ENCODE measurements around the gene ZNF579. TPM values are rescaled to one million over a fixed set of nuclear protein-coding genes. Genes with fewer than 3 reads are reported as not detected.

Gene ZNF579
- total RNA-seq, 1 experiment from 2014 or later = 19.9 TPM

- H2BK15ac ChIP-seq (ENCODE audit: low read depth, low read length) = no peak overlapping the region
- H3K9ac ChIP-seq (ENCODE audit: extremely low read depth, insufficient read length, low read length) = no peak overlapping the region
- H3K9me3 ChIP-seq (ENCODE audit: control insufficient read depth, low read depth, low read length) = no peaks in the 10 kb centered on the region
- no peaks in the 10 kb centered on the region for H3K27me3 ChIP-seq (ENCODE audit: insufficient read depth, low read length)
- no peak overlapping the region for H4K91ac ChIP-seq (ENCODE audit: insufficient read length, low read depth, low read length)
- no peak overlapping the region for H3K18ac ChIP-seq (ENCODE audit: insufficient read length, low read depth, low read length)
- no peak overlapping the region for H3K27ac ChIP-seq (ENCODE audit: insufficient read length, low read depth, low read length)
- H3K23me2 ChIP-seq (ENCODE audit: insufficient read length, low read depth, low read length, poor library complexity, severe bottlenecking) = no peaks in the 10 kb centered on the region
- H3K4me1 Mint-ChIP-seq = peaks cover 8 to 14% of the 10 kb centered on the region in 2 experiments
- no peak for TF ChIP-seq CTCF (conservative IDR thresholded peaks at IDR 0.05)
- no peaks in the 10 kb centered on the region for H3K79me1 ChIP-seq (ENCODE audit: insufficient read depth, low read depth, low read length, poor library complexity, severe bottlenecking)
- DNase-seq = no peak
- H3K27me3 Mint-ChIP-seq (ENCODE audit: low read depth) = peaks cover 5% of the 10 kb centered on the region
- no peak overlapping the region for H3K4ac ChIP-seq (ENCODE audit: low read depth, low read length)
- H4K20me1 ChIP-seq (ENCODE audit: control insufficient read depth, insufficient read depth, insufficient read length) = no peaks in the 10 kb centered on the region
- no peak overlapping the region for H4K8ac ChIP-seq (replicated peaks; ENCODE audit: insufficient read length, low read depth, low read length)
- H3K4me3 Mint-ChIP-seq = no peak overlapping the region
- H3K23ac ChIP-seq (ENCODE audit: insufficient read length, low read depth, low read length) = no peak overlapping the region
- H3K27ac Mint-ChIP-seq = no peak overlapping the region
- H2BK5ac ChIP-seq (ENCODE audit: insufficient read length, low read length) = no peak overlapping the region
- no peak overlapping the region for H2AFZ ChIP-seq (ENCODE audit: low read length)
- no peak overlapping the region for H2BK120ac ChIP-seq (ENCODE audit: low read depth, low read length, poor library complexity, severe bottlenecking)
- no peak overlapping the region for H3K56ac ChIP-seq (ENCODE audit: insufficient read length, low read depth, low read length)
- H2BK20ac ChIP-seq (ENCODE audit: low read depth, low read length, poor library complexity, severe bottlenecking) = no peak overlapping the region
- H3K9me3 Mint-ChIP-seq = no peaks in the 10 kb centered on the region; a peak in 1 of 5 replicates
- no peak overlapping the region for H3T11ph ChIP-seq (ENCODE audit: low read length)
- no peaks in the 10 kb centered on the region for H3K4me1 ChIP-seq (ENCODE audit: insufficient read depth, low read length)
- no peak overlapping the region for H2BK12ac ChIP-seq (ENCODE audit: insufficient read length, low read depth, low read length)
- no peak overlapping the region for H3K14ac ChIP-seq (ENCODE audit: insufficient read depth, low read length)
- no CpG with 5 or more reads among the region's 40 CpGs for WGBS (ENCODE audit: extremely low coverage, insufficient read length, low lambda C conversion rate)
- H4K5ac ChIP-seq (ENCODE audit: insufficient read length, low read depth, low read length) = no peak overlapping the region
- H2AK5ac ChIP-seq (ENCODE audit: insufficient read length, low read length) = no peak overlapping the region
- H3K79me2 ChIP-seq (ENCODE audit: insufficient read depth, low read length) = no peaks in the 10 kb centered on the region
- no peak overlapping the region for H3K4me2 ChIP-seq (ENCODE audit: insufficient read depth, insufficient read length, low read length)
- peaks cover 15 to 31% (median 27%) of the 10 kb centered on the region in 3 experiments; a peak in 6 of 7 replicates for H3K36me3 Mint-ChIP-seq (ENCODE audit: insufficient read depth in 1 of 3, low read depth in 3 of 3)
Measured at GRCh38 chr19:55622242-55622969, 41.8 kb upstream of the ZNF579 start.

Measured in H9 (cell line).